HepG2 (cell line): Measurements from ENCODE around the gene RRAD.

Source experiments
- ATF4 ChIP-seq, 2 experiments: fragments of 450-650 bp in 1 of 2; sonication (generic) in 1 of 2; formaldehyde crosslinking; IDR thresholded peaks; 2 replicates each; pipeline versions ENCODE4 v1.5.0 to v1.8.0; 2020 to 2022; ENCODE audit warnings: mild to moderate bottlenecking in 1 of 2, missing genetic modification reagents in 1 of 2
- MYC ChIP-seq: sonication (generic); formaldehyde crosslinking; IDR thresholded peaks from 2 replicates; pipeline ENCODE4 v1.9.0; 2021; ENCODE audit warnings: missing genetic modification reagents, borderline replicate concordance
- POLR2A ChIP-seq, 2 experiments: IDR thresholded peaks; 2 replicates each; pipeline ENCODE4 v1.6.1; 2011; ENCODE audit warnings: low read depth in 2 of 2, low read length in 2 of 2, mild to moderate bottlenecking in 1 of 2, moderate library complexity in 1 of 2; ENCODE audit not compliant: insufficient read depth in 1 of 2

GRCh38 chr16:66948134-66948836, 22.9 kb upstream of the RRAD start:
- TF ChIP-seq ATF4 (CRISPR knock-in tag; IDR thresholded peaks at IDR 0.05): no peak
- no peak for TF ChIP-seq POLR2A (IDR thresholded peaks at IDR 0.05; ENCODE audit: insufficient read depth in 1 of 2, low read depth in 2 of 2, low read length in 2 of 2)
- no peak for TF ChIP-seq MYC (CRISPR knock-in tag)
